Measurements from ENCODE around the gene RAPGEF5. TPM values are rescaled to one million over a fixed set of nuclear protein-coding genes. Genes with fewer than 3 reads are reported as not detected.

The RAPGEF5 gene
- polyA plus RNA-seq, 1 donor (not counting 4 experiments of a cell fraction or from before 2014, with no cell fraction given) = 2.1 TPM

- H3K27me3 ChIP-seq (ENCODE audit: control insufficient read depth, extremely low read depth, insufficient read depth, low read length) = no peaks in the 10 kb centered on the region
- peak; percentile 65 for FAIRE-seq
- H3K9me3 ChIP-seq (ENCODE audit: control insufficient read depth, low read depth, low read length) = no peaks in the 10 kb centered on the region
- H4K20me1 ChIP-seq (ENCODE audit: control insufficient read depth, extremely low read depth, insufficient read depth, low read length) = no peaks in the 10 kb centered on the region
- no peak for DNase-seq (ENCODE audit: low read depth, low spot score)
- no peak overlapping the region for H3K9ac ChIP-seq (ENCODE audit: control insufficient read depth, extremely low read depth, insufficient read depth, low read length)
- peaks cover 3% of the 10 kb centered on the region for H3K79me2 ChIP-seq (ENCODE audit: control insufficient read depth, insufficient read depth, low read length)
- no peaks in the 10 kb centered on the region for H3K9me1 ChIP-seq (ENCODE audit: control insufficient read depth, extremely low read depth, insufficient read depth, low read length)
- TF ChIP-seq, protein P1, sequence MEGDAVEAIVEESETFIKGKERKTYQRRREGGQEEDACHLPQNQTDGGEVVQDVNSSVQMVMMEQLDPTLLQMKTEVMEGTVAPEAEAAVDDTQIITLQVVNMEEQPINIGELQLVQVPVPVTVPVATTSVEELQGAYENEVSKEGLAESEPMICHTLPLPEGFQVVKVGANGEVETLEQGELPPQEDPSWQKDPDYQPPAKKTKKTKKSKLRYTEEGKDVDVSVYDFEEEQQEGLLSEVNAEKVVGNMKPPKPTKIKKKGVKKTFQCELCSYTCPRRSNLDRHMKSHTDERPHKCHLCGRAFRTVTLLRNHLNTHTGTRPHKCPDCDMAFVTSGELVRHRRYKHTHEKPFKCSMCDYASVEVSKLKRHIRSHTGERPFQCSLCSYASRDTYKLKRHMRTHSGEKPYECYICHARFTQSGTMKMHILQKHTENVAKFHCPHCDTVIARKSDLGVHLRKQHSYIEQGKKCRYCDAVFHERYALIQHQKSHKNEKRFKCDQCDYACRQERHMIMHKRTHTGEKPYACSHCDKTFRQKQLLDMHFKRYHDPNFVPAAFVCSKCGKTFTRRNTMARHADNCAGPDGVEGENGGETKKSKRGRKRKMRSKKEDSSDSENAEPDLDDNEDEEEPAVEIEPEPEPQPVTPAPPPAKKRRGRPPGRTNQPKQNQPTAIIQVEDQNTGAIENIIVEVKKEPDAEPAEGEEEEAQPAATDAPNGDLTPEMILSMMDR (optimal IDR thresholded peaks at IDR 0.05 in 1 of 3, IDR thresholded peaks at IDR 0.05 in 1 of 3, conservative IDR thresholded peaks at IDR 0.05 in 1 of 3; ENCODE audit: extremely low read depth in 1 of 3, insufficient read depth in 2 of 3, low read length in 3 of 3) = no peak
- no peak for TF ChIP-seq EZH2 (IDR thresholded peaks at IDR 0.05; ENCODE audit: low read length)
- H3K4me3 ChIP-seq (ENCODE audit: control insufficient read depth in 2 of 3, extremely low read depth in 1 of 3, insufficient read depth in 2 of 3, low read depth in 1 of 3, low read length in 3 of 3) = no peak overlapping the region
- H3K4me2 ChIP-seq (ENCODE audit: control insufficient read depth, extremely low read depth, insufficient read depth, low read depth, low read length) = no peak overlapping the region
- H3K27ac ChIP-seq (ENCODE audit: control insufficient read depth, insufficient read depth, low read length) = no peak overlapping the region
- dilution Hi-C loops (cut with MboI; ENCODE audit: extremely low pct_ligation_motif_present, low sequenced_read_pairs) = no loop called here
- peaks cover 33% of the 10 kb centered on the region for H3K4me1 ChIP-seq (ENCODE audit: control insufficient read depth, extremely low read depth, insufficient read depth, low read length)
- no peaks in the 10 kb centered on the region for H3K36me3 ChIP-seq (ENCODE audit: control insufficient read depth in 2 of 2, extremely low read depth in 1 of 2, insufficient read depth in 2 of 2, low read length in 2 of 2)
- H2AFZ ChIP-seq (ENCODE audit: control insufficient read depth, low read length) = no peak overlapping the region
Observed at GRCh38 chr7:22348379-22348778, 8.6 kb downstream of the RAPGEF5 start.

DNA sequence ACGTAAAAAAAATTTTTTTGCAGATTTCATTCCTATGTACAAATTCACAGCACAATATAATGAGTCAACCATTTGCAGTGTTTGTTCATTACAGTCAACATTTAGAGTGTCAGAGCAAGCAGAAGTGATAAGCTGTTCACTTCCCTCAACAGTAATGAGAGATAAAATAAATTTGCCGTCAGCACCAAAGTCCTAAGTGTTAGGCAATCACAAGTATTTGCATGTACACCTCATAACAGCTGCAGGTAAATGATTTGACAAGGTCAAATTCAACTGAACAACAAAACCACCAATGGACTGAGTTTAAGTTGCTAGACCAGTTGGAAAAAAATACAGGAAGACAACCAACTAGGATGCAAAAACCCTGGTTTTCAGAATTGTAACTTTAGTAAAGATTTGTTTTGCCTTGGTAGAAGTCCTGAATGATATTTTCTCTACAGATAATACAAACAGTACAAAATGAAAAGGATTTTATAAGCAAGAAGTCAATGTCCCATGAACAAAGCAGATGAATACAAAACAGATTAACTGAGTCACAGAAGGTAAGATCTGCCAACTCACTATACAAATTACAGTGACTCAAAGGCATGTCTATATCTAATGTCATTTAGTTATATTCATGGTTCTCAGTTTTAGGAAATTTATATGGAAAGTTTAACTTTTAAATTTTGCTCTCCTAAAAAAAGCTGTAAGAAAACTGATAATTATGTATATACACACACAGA is 10.4 kb downstream of the RAPGEF5 start:
- Histone ChIP-seq H3K4me2 (ENCODE audit: control insufficient read depth, extremely low read depth, insufficient read depth, low read depth, low read length) (no peak overlapping the region), H4K20me1 (ENCODE audit: control insufficient read depth, extremely low read depth, insufficient read depth, low read length) (no peaks in the 10 kb centered on the region), H3K27ac (ENCODE audit: control insufficient read depth, insufficient read depth, low read length) (no peak overlapping the region), H3K4me1 (ENCODE audit: control insufficient read depth, extremely low read depth, insufficient read depth, low read length) (peaks cover 27% of the 10 kb centered on the region), H2AFZ (ENCODE audit: control insufficient read depth, low read length) (no peak overlapping the region), H3K79me2 (ENCODE audit: control insufficient read depth, insufficient read depth, low read length) (peaks cover 3% of the 10 kb centered on the region), H3K9ac (ENCODE audit: control insufficient read depth, extremely low read depth, insufficient read depth, low read length) (no peak overlapping the region), H3K9me3 (ENCODE audit: control insufficient read depth, low read depth, low read length) (no peaks in the 10 kb centered on the region), H3K9me1 (ENCODE audit: control insufficient read depth, extremely low read depth, insufficient read depth, low read length) (no peaks in the 10 kb centered on the region), H3K36me3 (ENCODE audit: control insufficient read depth in 2 of 2, extremely low read depth in 1 of 2, insufficient read depth in 2 of 2, low read length in 2 of 2) (no peaks in the 10 kb centered on the region), H3K27me3 (ENCODE audit: control insufficient read depth, extremely low read depth, insufficient read depth, low read length) (no peaks in the 10 kb centered on the region), H3K4me3 (ENCODE audit: control insufficient read depth in 2 of 3, extremely low read depth in 1 of 3, insufficient read depth in 2 of 3, low read depth in 1 of 3, low read length in 3 of 3) (no peak overlapping the region)
- peak; percentile 20 for FAIRE-seq
- no peak for DNase-seq (ENCODE audit: low read depth, low spot score)
- TF ChIP-seq, protein P1 (optimal IDR thresholded peaks at IDR 0.05 in 1 of 3, IDR thresholded peaks at IDR 0.05 in 1 of 3, conservative IDR thresholded peaks at IDR 0.05 in 1 of 3; ENCODE audit: extremely low read depth in 1 of 3, insufficient read depth in 2 of 3, low read length in 3 of 3) = no peak
- TF ChIP-seq EZH2 (IDR thresholded peaks at IDR 0.05; ENCODE audit: low read length) = no peak
- dilution Hi-C loops (cut with MboI; ENCODE audit: extremely low pct_ligation_motif_present, low sequenced_read_pairs) = no loop called here

All from keratinocyte (primary cell).